HCT116 (cell line): ENCODE results near the gene UPF2.

Experiments
- EZH2 ChIP-seq: fragments of 200-600 bp; sonication (generic); IDR thresholded peaks from 2 replicates; pipeline ENCODE4 v1.6.1; 2017; ENCODE audit warnings: antibody characterized with exemption, mixed run types
- JUND ChIP-seq: IDR thresholded peaks from 2 replicates; pipeline ENCODE4 v1.6.1; 2012
- POLR2A ChIP-seq: IDR thresholded peaks from 2 replicates; pipeline ENCODE4 v1.7.0; 2011; ENCODE audit warnings: borderline replicate concordance; ENCODE audit not compliant: insufficient read depth, insufficient read length; ENCODE audit errors: extremely low read depth
- POLR2AphosphoS5 ChIP-seq: IDR thresholded peaks from 2 replicates; pipeline ENCODE4 v1.6.1; 2011; ENCODE audit warnings: mild to moderate bottlenecking, low read depth, low read length, moderate library complexity
- YY1 ChIP-seq: IDR thresholded peaks from 2 replicates; pipeline ENCODE4 v1.6.1; 2011; ENCODE audit warnings: low read length, low read depth, moderate library complexity, mild to moderate bottlenecking; ENCODE audit not compliant: insufficient replicate concordance; ENCODE audit errors: extremely low read depth
- TF ChIP-seq, protein P1 (sequence below): IDR thresholded peaks from 2 replicates; pipeline ENCODE4 v1.6.1; 2012; ENCODE audit warnings: low read depth
- TF ChIP-seq, protein P2 (sequence below), 3 experiments: fragments of 200-600 bp in 1 of 3; sonication (generic) in 1 of 3; IDR thresholded peaks in 2 of 3; conservative IDR thresholded peaks in 1 of 3; 2 replicates each; pipeline ENCODE4 v1.5.1; 2012 to 2017; ENCODE audit warnings: low read depth in 2 of 3, low read length in 2 of 3, antibody characterized with exemption in 1 of 3, borderline replicate concordance in 1 of 3, control low read depth in 1 of 3, mild to moderate bottlenecking in 1 of 3, mixed read lengths in 1 of 3, mixed run types in 1 of 3, moderate library complexity in 1 of 3; ENCODE audit not compliant: insufficient read depth in 1 of 3
- TF ChIP-seq, protein P3 (sequence below): IDR thresholded peaks from 2 replicates; pipeline ENCODE4 v1.6.1; 2011; ENCODE audit warnings: mild to moderate bottlenecking, low read length, moderate library complexity; ENCODE audit not compliant: insufficient replicate concordance; ENCODE audit errors: extremely low read depth

DNA sequence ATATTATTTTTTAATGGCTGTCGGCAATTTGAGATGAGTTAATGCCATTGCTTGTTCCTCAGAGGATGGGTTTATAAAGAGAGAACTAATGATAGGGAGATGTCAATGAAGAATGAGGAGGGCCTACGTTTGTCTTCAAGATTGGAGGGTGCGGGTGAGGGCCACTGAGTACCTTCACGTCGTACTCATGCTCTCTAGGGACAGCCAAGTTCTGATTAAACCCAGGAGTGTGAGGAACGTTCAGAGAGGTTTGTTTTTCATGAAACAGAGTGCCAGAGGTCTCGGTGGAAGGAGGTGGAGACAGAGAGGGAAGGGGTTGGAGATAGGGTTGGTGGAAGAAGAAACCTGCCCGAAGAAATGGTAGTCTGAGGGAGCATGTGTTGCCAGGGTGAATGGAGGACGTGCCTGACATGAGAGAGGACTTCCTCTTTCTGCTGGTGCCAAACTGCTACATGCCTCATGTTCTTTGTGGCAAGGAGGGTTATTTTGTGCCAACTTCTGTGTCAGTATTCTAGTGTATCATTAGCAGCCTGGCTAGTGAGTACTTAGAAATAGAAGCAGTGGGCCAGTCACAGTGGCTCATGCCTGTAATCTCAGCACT is 35.1 kb upstream of the UPF2 start:
- TF ChIP-seq, protein P1, sequence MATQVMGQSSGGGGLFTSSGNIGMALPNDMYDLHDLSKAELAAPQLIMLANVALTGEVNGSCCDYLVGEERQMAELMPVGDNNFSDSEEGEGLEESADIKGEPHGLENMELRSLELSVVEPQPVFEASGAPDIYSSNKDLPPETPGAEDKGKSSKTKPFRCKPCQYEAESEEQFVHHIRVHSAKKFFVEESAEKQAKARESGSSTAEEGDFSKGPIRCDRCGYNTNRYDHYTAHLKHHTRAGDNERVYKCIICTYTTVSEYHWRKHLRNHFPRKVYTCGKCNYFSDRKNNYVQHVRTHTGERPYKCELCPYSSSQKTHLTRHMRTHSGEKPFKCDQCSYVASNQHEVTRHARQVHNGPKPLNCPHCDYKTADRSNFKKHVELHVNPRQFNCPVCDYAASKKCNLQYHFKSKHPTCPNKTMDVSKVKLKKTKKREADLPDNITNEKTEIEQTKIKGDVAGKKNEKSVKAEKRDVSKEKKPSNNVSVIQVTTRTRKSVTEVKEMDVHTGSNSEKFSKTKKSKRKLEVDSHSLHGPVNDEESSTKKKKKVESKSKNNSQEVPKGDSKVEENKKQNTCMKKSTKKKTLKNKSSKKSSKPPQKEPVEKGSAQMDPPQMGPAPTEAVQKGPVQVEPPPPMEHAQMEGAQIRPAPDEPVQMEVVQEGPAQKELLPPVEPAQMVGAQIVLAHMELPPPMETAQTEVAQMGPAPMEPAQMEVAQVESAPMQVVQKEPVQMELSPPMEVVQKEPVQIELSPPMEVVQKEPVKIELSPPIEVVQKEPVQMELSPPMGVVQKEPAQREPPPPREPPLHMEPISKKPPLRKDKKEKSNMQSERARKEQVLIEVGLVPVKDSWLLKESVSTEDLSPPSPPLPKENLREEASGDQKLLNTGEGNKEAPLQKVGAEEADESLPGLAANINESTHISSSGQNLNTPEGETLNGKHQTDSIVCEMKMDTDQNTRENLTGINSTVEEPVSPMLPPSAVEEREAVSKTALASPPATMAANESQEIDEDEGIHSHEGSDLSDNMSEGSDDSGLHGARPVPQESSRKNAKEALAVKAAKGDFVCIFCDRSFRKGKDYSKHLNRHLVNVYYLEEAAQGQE, result no peak
- TF ChIP-seq POLR2A, result no peak
- TF ChIP-seq, protein P2, sequence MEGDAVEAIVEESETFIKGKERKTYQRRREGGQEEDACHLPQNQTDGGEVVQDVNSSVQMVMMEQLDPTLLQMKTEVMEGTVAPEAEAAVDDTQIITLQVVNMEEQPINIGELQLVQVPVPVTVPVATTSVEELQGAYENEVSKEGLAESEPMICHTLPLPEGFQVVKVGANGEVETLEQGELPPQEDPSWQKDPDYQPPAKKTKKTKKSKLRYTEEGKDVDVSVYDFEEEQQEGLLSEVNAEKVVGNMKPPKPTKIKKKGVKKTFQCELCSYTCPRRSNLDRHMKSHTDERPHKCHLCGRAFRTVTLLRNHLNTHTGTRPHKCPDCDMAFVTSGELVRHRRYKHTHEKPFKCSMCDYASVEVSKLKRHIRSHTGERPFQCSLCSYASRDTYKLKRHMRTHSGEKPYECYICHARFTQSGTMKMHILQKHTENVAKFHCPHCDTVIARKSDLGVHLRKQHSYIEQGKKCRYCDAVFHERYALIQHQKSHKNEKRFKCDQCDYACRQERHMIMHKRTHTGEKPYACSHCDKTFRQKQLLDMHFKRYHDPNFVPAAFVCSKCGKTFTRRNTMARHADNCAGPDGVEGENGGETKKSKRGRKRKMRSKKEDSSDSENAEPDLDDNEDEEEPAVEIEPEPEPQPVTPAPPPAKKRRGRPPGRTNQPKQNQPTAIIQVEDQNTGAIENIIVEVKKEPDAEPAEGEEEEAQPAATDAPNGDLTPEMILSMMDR (IDR thresholded peaks at IDR 0.05 in 2 of 3, conservative IDR thresholded peaks at IDR 0.05 in 1 of 3; ENCODE audit: borderline replicate concordance in 1 of 3, insufficient read depth in 1 of 3, low read depth in 2 of 3, low read length in 2 of 3), result no peak
- no peak for TF ChIP-seq POLR2AphosphoS5
- no peak for TF ChIP-seq EZH2
- no peak for TF ChIP-seq JUND
- TF ChIP-seq, protein P3, sequence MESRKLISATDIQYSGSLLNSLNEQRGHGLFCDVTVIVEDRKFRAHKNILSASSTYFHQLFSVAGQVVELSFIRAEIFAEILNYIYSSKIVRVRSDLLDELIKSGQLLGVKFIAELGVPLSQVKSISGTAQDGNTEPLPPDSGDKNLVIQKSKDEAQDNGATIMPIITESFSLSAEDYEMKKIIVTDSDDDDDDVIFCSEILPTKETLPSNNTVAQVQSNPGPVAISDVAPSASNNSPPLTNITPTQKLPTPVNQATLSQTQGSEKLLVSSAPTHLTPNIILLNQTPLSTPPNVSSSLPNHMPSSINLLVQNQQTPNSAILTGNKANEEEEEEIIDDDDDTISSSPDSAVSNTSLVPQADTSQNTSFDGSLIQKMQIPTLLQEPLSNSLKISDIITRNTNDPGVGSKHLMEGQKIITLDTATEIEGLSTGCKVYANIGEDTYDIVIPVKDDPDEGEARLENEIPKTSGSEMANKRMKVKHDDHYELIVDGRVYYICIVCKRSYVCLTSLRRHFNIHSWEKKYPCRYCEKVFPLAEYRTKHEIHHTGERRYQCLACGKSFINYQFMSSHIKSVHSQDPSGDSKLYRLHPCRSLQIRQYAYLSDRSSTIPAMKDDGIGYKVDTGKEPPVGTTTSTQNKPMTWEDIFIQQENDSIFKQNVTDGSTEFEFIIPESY, result no peak
- TF ChIP-seq YY1, result no peak
